HFF-Myc (cell line): ENCODE data around the gene CCN6.

ENCODE experiments used
- DNase-seq: peaks from one replicate; pipeline ENCODE4 v3.0.0-alpha.2; 2011; ENCODE audit warnings: low read depth; ENCODE audit errors: extremely low read depth
- H3K4me3 ChIP-seq: replicated peaks from 2 replicates; pipeline ENCODE4 v1.5.1; 2011; ENCODE audit warnings: low read depth, mild to moderate bottlenecking, control low read depth, low read length
- CTCF ChIP-seq: IDR thresholded peaks from 2 replicates; pipeline ENCODE4 v1.5.1; 2012; ENCODE audit warnings: mild to moderate bottlenecking, low read depth, low read length, control low read depth; ENCODE audit errors: missing control alignments

Gene CCN6

DNA sequence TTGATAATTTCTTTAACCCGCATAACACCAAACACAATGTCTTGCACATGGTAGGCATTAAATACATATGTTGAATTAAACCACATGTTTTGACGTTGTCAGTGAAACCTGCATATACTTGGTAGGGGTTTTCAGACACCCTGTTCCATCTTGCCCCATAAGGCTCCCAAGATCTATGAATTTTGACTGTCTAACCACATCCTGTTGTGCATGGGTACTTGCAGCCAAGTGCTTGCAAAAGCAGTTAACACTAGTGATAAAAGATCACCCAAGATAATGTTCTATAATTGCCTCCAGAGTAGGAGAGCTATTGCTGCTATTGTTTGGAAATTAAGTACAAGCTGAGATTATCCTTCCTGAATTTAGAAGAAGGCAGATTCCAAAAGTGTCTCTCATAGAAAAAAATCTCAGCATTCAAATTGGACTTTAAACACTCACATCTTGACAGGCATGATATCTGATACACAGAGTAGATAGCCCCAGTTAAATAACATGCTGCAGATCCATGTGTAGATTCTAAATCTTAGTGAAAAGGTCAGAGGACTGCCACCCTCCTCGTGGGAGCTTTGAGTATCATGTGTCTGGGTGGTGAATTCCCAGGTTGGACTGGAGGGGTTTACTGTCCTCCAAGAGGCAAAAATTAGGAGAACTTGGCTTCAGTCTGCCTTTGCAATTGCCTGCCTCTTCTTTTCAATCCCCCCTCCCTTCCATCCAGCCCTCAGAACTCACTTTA, 25.8 kb upstream of the CCN6 start:
- DNase-seq = peak; percentile 93
- H3K4me3 ChIP-seq = no peak overlapping the region
- no peak for TF ChIP-seq CTCF

DNA sequence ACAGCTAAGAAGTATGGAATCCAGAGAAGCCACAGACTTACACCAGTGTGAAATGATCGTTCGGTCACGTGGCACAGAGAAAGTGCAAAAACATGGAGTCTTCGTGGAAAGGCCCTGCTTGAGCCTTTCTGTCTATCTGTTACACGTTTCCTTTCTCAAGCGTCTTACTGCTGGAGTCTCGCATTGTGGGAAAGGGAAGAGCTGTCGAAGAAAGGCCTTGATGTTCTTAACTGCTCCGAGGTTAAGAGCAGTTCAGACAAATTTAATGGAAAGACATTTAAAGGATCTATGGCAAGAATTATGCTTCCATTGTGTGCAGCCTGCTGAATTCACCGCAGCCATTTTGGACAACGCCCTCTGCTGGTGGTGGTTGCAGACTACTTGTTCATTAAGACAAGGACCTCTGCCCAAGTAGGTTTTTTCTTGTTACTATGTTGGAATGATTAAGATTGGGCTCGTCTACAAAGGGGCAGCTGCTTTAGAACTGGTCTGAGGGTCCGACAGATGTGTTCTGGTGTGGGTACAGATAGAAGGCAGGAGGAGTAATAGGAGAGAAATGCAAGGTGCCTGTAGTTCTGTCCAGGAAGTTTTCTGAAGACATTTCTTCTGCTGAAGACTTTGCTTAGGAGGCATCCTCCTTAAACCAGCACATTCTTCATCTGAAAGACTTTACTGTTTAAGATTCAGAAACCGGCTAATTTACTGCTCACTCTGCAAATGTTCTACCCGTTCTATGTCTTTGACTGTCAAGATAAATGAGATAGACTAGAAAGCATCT, 24.7 kb upstream of the CCN6 start:
- DNase-seq = no peak

DNA sequence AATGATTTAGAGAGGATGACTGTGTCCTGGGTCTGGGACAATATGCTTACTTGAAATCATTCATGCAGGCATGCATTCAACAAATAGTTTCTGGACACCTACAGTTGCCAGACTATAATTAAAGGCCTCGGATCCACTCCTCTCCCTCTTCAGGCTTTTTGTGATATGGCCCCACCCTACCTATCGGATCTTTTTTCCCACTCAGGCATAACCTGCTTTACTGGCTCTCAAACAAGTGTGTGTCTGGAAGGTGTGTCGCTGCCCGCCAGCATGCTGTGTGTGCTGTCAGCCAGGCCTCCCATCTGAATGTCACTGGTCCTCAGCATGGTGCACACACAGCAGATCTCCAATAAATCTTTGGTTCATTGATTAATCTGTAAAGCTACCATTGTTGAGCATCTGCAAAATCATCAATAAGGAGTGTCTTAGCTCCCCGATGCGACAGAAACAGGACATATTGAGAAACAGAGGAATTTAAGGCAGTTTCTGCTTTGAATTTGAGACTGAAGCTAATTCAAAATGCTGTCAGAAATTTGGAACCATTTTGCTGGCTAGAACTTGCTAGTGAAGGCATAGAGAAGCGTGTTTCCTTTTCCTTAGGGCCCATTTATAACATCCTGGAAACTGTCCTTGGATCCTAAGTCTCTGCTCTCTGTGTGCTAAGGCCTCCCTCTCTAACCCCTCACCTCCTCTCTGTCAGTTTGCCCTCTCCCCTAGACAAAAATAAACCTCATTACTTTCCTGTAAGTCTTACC, 23.5 kb upstream of the CCN6 start:
- H3K4me3 ChIP-seq = no peak overlapping the region
- TF ChIP-seq CTCF = no peak
- no peak for DNase-seq

More for the DNA sequence above, 24.7 kb upstream of the CCN6 start:
- no peak overlapping the region for H3K4me3 ChIP-seq
- TF ChIP-seq CTCF = peak; percentile 82

DNA sequence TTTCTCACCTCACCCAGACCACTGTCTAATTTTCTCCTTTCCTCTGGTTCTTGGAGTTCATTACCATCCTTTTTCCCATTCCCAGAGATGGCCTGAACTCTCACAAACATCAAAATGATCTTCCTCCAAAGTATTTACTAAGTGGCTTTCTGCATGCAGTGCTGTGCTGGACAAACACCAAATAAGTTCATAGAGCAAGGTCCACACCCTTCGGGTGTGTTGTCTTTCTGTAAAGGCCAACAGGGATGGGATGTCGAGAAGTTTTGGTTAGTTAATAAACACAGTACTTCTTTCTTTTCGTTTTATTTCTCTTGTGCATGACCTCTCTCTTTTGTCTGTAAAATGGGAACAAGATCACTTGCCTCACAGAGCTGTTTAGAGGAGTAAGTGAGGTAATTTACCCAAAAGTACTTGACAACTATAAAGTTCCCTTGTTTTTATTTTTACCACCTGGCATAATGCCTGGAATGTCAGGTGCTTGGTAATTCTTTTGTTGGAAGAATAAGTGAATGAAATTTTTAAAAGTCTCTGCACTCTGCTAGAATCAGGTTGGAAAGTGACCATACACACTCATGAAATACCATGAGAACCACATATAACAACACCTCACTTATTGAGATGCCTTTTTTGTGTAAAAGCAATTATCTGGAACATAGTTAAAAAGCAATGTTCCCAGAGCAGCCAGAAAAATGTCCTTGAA, 22.8 kb upstream of the CCN6 start:
- TF ChIP-seq CTCF = no peak
- H3K4me3 ChIP-seq = no peak overlapping the region
- no peak for DNase-seq

DNA sequence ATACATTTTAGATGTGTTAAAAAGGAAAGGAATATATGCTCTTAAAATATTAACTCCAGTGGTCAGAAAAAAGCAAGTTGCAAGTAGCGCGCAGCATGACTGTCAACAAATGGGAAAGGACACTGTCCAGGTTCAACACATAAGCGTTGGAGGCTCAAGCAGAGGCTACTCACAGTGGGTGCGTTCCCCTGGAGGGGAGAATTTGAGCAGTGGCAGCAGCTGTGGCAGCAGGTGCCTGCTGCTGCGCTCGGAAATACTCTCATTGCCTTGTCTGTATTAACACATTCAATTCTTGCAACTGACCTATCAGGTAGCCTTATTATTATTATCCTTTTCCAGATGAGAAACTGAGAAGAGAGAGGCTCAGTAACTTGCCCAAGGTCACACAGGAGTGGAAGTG, 21.9 kb upstream of the CCN6 start:
- no peak for TF ChIP-seq CTCF
- DNase-seq = no peak
- no peak overlapping the region for H3K4me3 ChIP-seq

DNA sequence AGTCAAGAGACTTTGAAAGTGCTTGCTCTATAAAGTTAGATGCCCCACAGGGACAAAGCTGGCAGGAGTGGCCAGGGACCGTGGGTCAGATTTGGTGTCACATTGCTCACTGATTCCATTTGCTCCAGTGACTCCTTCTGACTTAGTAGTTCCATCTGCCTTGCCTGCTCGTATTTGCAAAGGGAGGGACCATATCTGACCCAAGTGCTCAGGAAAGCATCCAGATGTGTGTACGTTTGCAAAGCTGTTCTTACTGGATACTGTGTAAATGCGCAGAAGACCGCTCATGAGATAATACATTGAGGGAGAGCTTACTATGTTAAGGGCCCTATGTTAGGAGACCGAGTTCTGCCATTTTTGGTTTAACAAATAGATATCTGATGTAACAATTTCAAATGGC, 21.2 kb upstream of the CCN6 start:
- no peak for TF ChIP-seq CTCF
- H3K4me3 ChIP-seq = no peak overlapping the region
- DNase-seq = no peak
